Stimulated activated naive B cell treated with anti-CD40 and anti-IgM and Interleukin-4, amounts not matched to agents 10 μg/mL and 1 μg/mL and 100 μg/mL, for 72 hours (primary cell): ENCODE results near the gene EEA1.
A peak's percentile ranks its signal among the peaks of the same experiment; 100 is the strongest.

Experiments used
- ATAC-seq, 2 donors: fragments of 150-1000 bp; cut with Tn5 transposase; replicated peaks; 2 replicates each; pipeline ENCODE4 v1.10.0; 2021; ENCODE audit warnings: moderate library complexity in 1 of 2
- DNase-seq: peaks from one replicate; pipeline ENCODE4 v3.0.0; 2021
- H3K27ac Mint-ChIP-seq: one replicate; pipeline ENCODE4 v1.8.0; 2022; ENCODE audit warnings: mild to moderate bottlenecking, mixed read lengths
- H3K27me3 Mint-ChIP-seq, 2 donors: one replicate each; pipeline ENCODE4 v1.8.0; 2022; ENCODE audit warnings: mixed read lengths in 2 of 2
- H3K36me3 Mint-ChIP-seq, 2 donors: one replicate each; pipeline ENCODE4 v1.8.0; 2022; ENCODE audit warnings: mixed read lengths in 2 of 2, mild to moderate bottlenecking in 1 of 2
- H3K4me1 Mint-ChIP-seq, 2 donors: one replicate each; pipeline ENCODE4 v1.8.0; 2022; ENCODE audit warnings: mixed read lengths in 2 of 2, mild to moderate bottlenecking in 1 of 2
- H3K4me3 Mint-ChIP-seq, 2 donors: one replicate each; pipeline ENCODE4 v1.8.0; 2022; ENCODE audit warnings: mild to moderate bottlenecking in 2 of 2, mixed read lengths in 2 of 2, moderate library complexity in 1 of 2
- H3K9me3 Mint-ChIP-seq, 2 donors: one replicate each; pipeline ENCODE4 v1.8.0; 2022; ENCODE audit warnings: mixed read lengths in 2 of 2, mild to moderate bottlenecking in 1 of 2

Gene EEA1

GRCh38 chr12:92950011-92950410 lies 20.9 kb upstream of the EEA1 start:
- DNase-seq (no peak), ATAC-seq (no peak)
- H3K4me3 Mint-ChIP-seq = no peak overlapping the region
- H3K27me3 Mint-ChIP-seq = no peaks in the 10 kb centered on the region
- no peak overlapping the region for H3K27ac Mint-ChIP-seq
- peaks cover 40 to 47% of the 10 kb centered on the region in 2 donors for H3K36me3 Mint-ChIP-seq
- H3K9me3 Mint-ChIP-seq = peaks cover 10 to 12% of the 10 kb centered on the region in 2 donors
- H3K4me1 Mint-ChIP-seq = peaks cover 4 to 11% of the 10 kb centered on the region in 2 donors

- no peak for DNase-seq
- Mint-ChIP-seq H3K9me3 (peaks cover 8 to 12% of the 10 kb centered on the region in 2 donors), H3K4me3 (no peak overlapping the region), H3K27ac (no peak overlapping the region), H3K27me3 (no peaks in the 10 kb centered on the region), H3K36me3 (peaks cover 38 to 44% of the 10 kb centered on the region in 2 donors), H3K4me1 (peaks cover 4 to 11% of the 10 kb centered on the region in 2 donors)
- no peak for ATAC-seq
Observed at GRCh38 chr12:92949466-92949865, 20.4 kb upstream of the EEA1 start.

GRCh38 chr12:92947589-92948215 lies 18.6 kb upstream of the EEA1 start:
- DNase-seq (no peak), ATAC-seq (no peak)
- Mint-ChIP-seq H3K36me3 (peaks cover 31 to 38% of the 10 kb centered on the region in 2 donors), H3K4me3 (no peak overlapping the region), H3K27me3 (no peaks in the 10 kb centered on the region), H3K27ac (no peak overlapping the region), H3K9me3 (peaks cover 0 to 5% of the 10 kb centered on the region in 2 donors), H3K4me1 (peaks cover 3 to 22% of the 10 kb centered on the region in 2 donors)

GRCh38 chr12:92945659-92946220 lies 16.6 kb upstream of the EEA1 start:
- peaks cover 7 to 38% of the 10 kb centered on the region in 2 donors for H3K4me1 Mint-ChIP-seq
- no peak for DNase-seq
- peak overlapping the region; percentile 71 for H3K27ac Mint-ChIP-seq
- H3K27me3 Mint-ChIP-seq = no peaks in the 10 kb centered on the region
- peaks cover 3 to 5% of the 10 kb centered on the region in 2 donors for H3K9me3 Mint-ChIP-seq
- peaks cover 35 to 45% of the 10 kb centered on the region in 2 donors for H3K36me3 Mint-ChIP-seq
- ATAC-seq = no peak
- no peak overlapping the region for H3K4me3 Mint-ChIP-seq

GRCh38 chr12:92943482-92944250 lies 14.6 kb upstream of the EEA1 start:
- H3K9me3 Mint-ChIP-seq = peaks cover 0 to 5% of the 10 kb centered on the region in 2 donors
- DNase-seq = no peak
- ATAC-seq = no peak
- H3K36me3 Mint-ChIP-seq = peaks cover 28 to 35% of the 10 kb centered on the region in 2 donors
- peaks cover 7 to 42% of the 10 kb centered on the region in 2 donors for H3K4me1 Mint-ChIP-seq
- no peak overlapping the region for H3K4me3 Mint-ChIP-seq
- peak overlapping the region; percentile 70 for H3K27ac Mint-ChIP-seq
- no peaks in the 10 kb centered on the region for H3K27me3 Mint-ChIP-seq

- H3K4me3 Mint-ChIP-seq = peak overlapping the region in 1 of 2 donors; percentile 2
- no peak for ATAC-seq
- peak overlapping the region; percentile 70 for H3K27ac Mint-ChIP-seq
- peaks cover 0 to 5% of the 10 kb centered on the region in 2 donors for H3K9me3 Mint-ChIP-seq
- DNase-seq = no peak
- H3K27me3 Mint-ChIP-seq = no peaks in the 10 kb centered on the region
- H3K36me3 Mint-ChIP-seq = peaks cover 25 to 32% of the 10 kb centered on the region in 2 donors
- H3K4me1 Mint-ChIP-seq = peaks cover 7 to 41% of the 10 kb centered on the region in 2 donors
Observed at GRCh38 chr12:92942905-92943304, 13.8 kb upstream of the EEA1 start.

GRCh38 chr12:92939116-92939515 lies 10.0 kb upstream of the EEA1 start:
- H3K4me1 Mint-ChIP-seq = peaks cover 6 to 31% of the 10 kb centered on the region in 2 donors
- H3K36me3 Mint-ChIP-seq = peaks cover 9 to 15% of the 10 kb centered on the region in 2 donors
- peaks cover 0 to 5% of the 10 kb centered on the region in 2 donors for H3K9me3 Mint-ChIP-seq
- H3K4me3 Mint-ChIP-seq = no peak overlapping the region
- ATAC-seq = no peak
- DNase-seq = no peak
- no peaks in the 10 kb centered on the region for H3K27me3 Mint-ChIP-seq
- no peak overlapping the region for H3K27ac Mint-ChIP-seq

- no peak for DNase-seq
- Mint-ChIP-seq H3K4me1 (peaks cover 6 to 28% of the 10 kb centered on the region in 2 donors), H3K9me3 (peaks cover 0 to 5% of the 10 kb centered on the region in 2 donors), H3K27ac (no peak overlapping the region), H3K4me3 (no peak overlapping the region), H3K27me3 (no peaks in the 10 kb centered on the region), H3K36me3 (peaks cover 7 to 15% of the 10 kb centered on the region in 2 donors)
- no peak for ATAC-seq
Observed at GRCh38 chr12:92938638-92939037, 9.5 kb upstream of the EEA1 start.

- Mint-ChIP-seq H3K9me3 (peaks cover 0 to 5% of the 10 kb centered on the region in 2 donors), H3K4me3 (no peak overlapping the region), H3K27me3 (no peaks in the 10 kb centered on the region), H3K27ac (no peak overlapping the region), H3K36me3 (peaks cover 7 to 11% of the 10 kb centered on the region in 2 donors), H3K4me1 (peaks cover 4 to 22% of the 10 kb centered on the region in 2 donors)
- DNase-seq (no peak), ATAC-seq (no peak)
Observed at GRCh38 chr12:92938018-92938417, 8.9 kb upstream of the EEA1 start.

GRCh38 chr12:92933606-92934005 lies 4.5 kb upstream of the EEA1 start:
- Mint-ChIP-seq H3K27ac (no peak overlapping the region), H3K9me3 (no peaks in the 10 kb centered on the region), H3K4me1 (peaks cover 6 to 7% of the 10 kb centered on the region in 2 donors), H3K36me3 (no peaks in the 10 kb centered on the region), H3K4me3 (no peak overlapping the region), H3K27me3 (no peaks in the 10 kb centered on the region)
- ATAC-seq (no peak), DNase-seq (no peak)

GRCh38 chr12:92930421-92930820 lies 1.3 kb upstream of the EEA1 start:
- H3K36me3 Mint-ChIP-seq = peaks cover 1 to 4% of the 10 kb centered on the region in 2 donors
- no peak overlapping the region for H3K27ac Mint-ChIP-seq
- H3K4me3 Mint-ChIP-seq = peak overlapping the region; percentile 89 to 91
- H3K4me1 Mint-ChIP-seq = peaks cover 17 to 31% of the 10 kb centered on the region in 2 donors
- DNase-seq (no peak), ATAC-seq (no peak)
- H3K27me3 Mint-ChIP-seq = no peaks in the 10 kb centered on the region
- H3K9me3 Mint-ChIP-seq = no peaks in the 10 kb centered on the region

GRCh38 chr12:92929983-92930382 lies 888 bp upstream of the EEA1 start:
- Mint-ChIP-seq H3K4me1 (peaks cover 19 to 36% of the 10 kb centered on the region in 2 donors), H3K4me3 (peak overlapping the region; percentile 89 to 91), H3K27me3 (no peaks in the 10 kb centered on the region), H3K36me3 (peaks cover 4 to 6% of the 10 kb centered on the region in 2 donors), H3K9me3 (no peaks in the 10 kb centered on the region), H3K27ac (peak overlapping the region; percentile 98)
- DNase-seq (no peak), ATAC-seq (no peak)

GRCh38 chr12:92928421-92928961 lies 604 bp downstream of the EEA1 start:
- Mint-ChIP-seq H3K4me1 (peaks cover 24 to 44% of the 10 kb centered on the region in 2 donors), H3K4me3 (peak overlapping the region; percentile 89 to 91), H3K27me3 (no peaks in the 10 kb centered on the region), H3K36me3 (peaks cover 6 to 12% of the 10 kb centered on the region in 2 donors), H3K27ac (peak overlapping the region; percentile 97), H3K9me3 (no peaks in the 10 kb centered on the region)
- peak; percentile 41 to 51 for ATAC-seq
- DNase-seq = peak; percentile 46
